ENCODE results near the gene DLG4. TPM values are rescaled to one million over a fixed set of nuclear protein-coding genes. Genes with fewer than 3 reads are reported as not detected.

Gene DLG4
- total RNA-seq, 1 donor from 2014 or later: 6.1 TPM

GRCh38 chr17:7223375-7223774 lies 3.7 kb upstream of the DLG4 start:
- TF ChIP-seq CTCF (IDR thresholded peaks at IDR 0.05; ENCODE audit: insufficient read depth, low read length, poor library complexity, severe bottlenecking): no peak
- Histone ChIP-seq H3K36me3 (ENCODE audit: control insufficient read depth, insufficient read depth, low read length) (peaks cover 5% of the 10 kb centered on the region), H3K4me3 (ENCODE audit: low read depth, low read length) (no peak overlapping the region), H3K27me3 (ENCODE audit: control insufficient read depth, insufficient read depth, low read length) (no peaks in the 10 kb centered on the region)
- DNase-seq (ENCODE audit: low read depth): no peak

- peaks cover 5% of the 10 kb centered on the region for H3K36me3 ChIP-seq (ENCODE audit: control insufficient read depth, insufficient read depth, low read length)
- no peak for DNase-seq (ENCODE audit: low read depth)
- TF ChIP-seq CTCF (IDR thresholded peaks at IDR 0.05; ENCODE audit: insufficient read depth, low read length, poor library complexity, severe bottlenecking): no peak
- no peak overlapping the region for H3K4me3 ChIP-seq (ENCODE audit: low read depth, low read length)
- H3K27me3 ChIP-seq (ENCODE audit: control insufficient read depth, insufficient read depth, low read length): no peaks in the 10 kb centered on the region
These were observed 3.3 kb upstream of the DLG4 start for GRCh38 chr17:7222972-7223292.

GRCh38 chr17:7222093-7222971 lies 2.7 kb upstream of the DLG4 start:
- Histone ChIP-seq H3K36me3 (ENCODE audit: control insufficient read depth, insufficient read depth, low read length) (peaks cover 5% of the 10 kb centered on the region), H3K4me3 (ENCODE audit: low read depth, low read length) (no peak overlapping the region), H3K27me3 (ENCODE audit: control insufficient read depth, insufficient read depth, low read length) (no peaks in the 10 kb centered on the region)
- TF ChIP-seq CTCF (IDR thresholded peaks at IDR 0.05; ENCODE audit: insufficient read depth, low read length, poor library complexity, severe bottlenecking): no peak
- DNase-seq (ENCODE audit: low read depth): no peak

GRCh38 chr17:7221278-7222092 lies 1.8 kb upstream of the DLG4 start:
- Histone ChIP-seq H3K27me3 (ENCODE audit: control insufficient read depth, insufficient read depth, low read length) (no peaks in the 10 kb centered on the region), H3K36me3 (ENCODE audit: control insufficient read depth, insufficient read depth, low read length) (peaks cover 3% of the 10 kb centered on the region), H3K4me3 (ENCODE audit: low read depth, low read length) (no peak overlapping the region)
- no peak for DNase-seq (ENCODE audit: low read depth)
- no peak for TF ChIP-seq CTCF (IDR thresholded peaks at IDR 0.05; ENCODE audit: insufficient read depth, low read length, poor library complexity, severe bottlenecking)

GRCh38 chr17:7220593-7221277 lies 1.1 kb upstream of the DLG4 start:
- H3K27me3 ChIP-seq (ENCODE audit: control insufficient read depth, insufficient read depth, low read length): no peaks in the 10 kb centered on the region
- no peak for DNase-seq (ENCODE audit: low read depth)
- peak overlapping the region; percentile 87 for H3K4me3 ChIP-seq (ENCODE audit: low read depth, low read length)
- TF ChIP-seq CTCF (IDR thresholded peaks at IDR 0.05; ENCODE audit: insufficient read depth, low read length, poor library complexity, severe bottlenecking): peak; percentile 70
- peaks cover 3% of the 10 kb centered on the region for H3K36me3 ChIP-seq (ENCODE audit: control insufficient read depth, insufficient read depth, low read length)
